ENCODE results near the gene EFHD2. TPM values are rescaled to one million over a fixed set of nuclear protein-coding genes. Genes with fewer than 3 reads are reported as not detected.
A peak's percentile ranks its signal among the peaks of the same experiment; 100 is the strongest.
"Not testable (repeated sequence)": the region's sequence is repeated elsewhere in the genome, so short reads cannot be mapped to it uniquely, and the experiment has no call there.

EFHD2 gene
- total RNA-seq = 11.6 TPM
- long read RNA-seq, transcript EFHD2-201 (4 exons, 2,419 nt) = major isoform, 59 of 71 reads
- long read RNA-seq, partial matches to known transcripts = 1 of 71 reads
- long read RNA-seq, other reads (novel, unspliced or antisense) = 11 of 71 reads

DNA sequence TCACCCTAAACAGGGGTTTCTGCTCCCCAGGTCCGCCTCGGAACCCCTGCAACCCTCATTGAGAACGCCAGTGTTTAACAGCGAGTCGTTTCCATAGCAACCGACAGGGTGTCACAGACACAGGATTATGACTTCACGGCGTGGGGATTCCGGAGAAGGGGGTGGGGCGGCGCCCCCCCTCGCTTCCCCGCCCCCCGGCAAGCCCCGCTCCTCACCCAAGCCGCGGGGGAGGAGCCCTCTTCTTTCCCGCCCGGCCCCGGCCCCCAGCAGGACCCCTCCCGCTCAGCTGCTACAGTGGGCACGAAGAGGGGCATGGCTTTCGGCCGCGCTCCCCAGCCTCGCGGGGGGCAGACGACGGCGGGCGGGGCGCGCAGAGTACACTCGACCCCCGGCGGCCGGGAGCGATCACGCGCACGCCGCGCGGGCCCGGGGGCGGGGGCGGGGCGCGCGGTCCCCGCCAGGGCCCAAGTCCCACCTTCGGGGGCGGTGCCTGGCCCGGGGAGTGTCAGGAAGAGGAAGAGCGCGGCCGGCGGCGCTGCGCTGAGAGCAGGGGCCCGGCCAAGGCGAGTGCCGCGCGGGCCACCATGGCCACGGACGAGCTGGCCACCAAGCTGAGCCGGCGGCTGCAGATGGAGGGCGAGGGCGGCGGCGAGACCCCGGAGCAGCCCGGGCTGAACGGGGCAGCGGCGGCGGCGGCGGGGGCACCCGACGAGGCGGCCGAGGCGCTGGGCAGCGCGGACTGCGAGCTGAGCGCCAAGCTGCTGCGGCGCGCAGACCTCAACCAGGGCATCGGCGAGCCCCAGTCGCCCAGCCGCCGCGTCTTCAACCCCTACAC is at the start of gene EFHD2:
EFHD2 (plus strand) TSS at position 501 of the 835 bp plus-strand sequence; CDS start at position 585, 84 bp downstream.
- peak; percentile 92 for DNase-seq
- intact Hi-C loops (cut with DNase I) = loop anchor here (5.0 kb wide), 1 partner anchor 82 kb away; no protein-coding TSS in a partner anchor
- ATAC-seq (ENCODE audit: poor library complexity) = peak; percentile 87

GRCh38 chr1:15360700-15361099 is 49.0 kb upstream of the EFHD2 start:
- ATAC-seq (ENCODE audit: poor library complexity) (no peak), DNase-seq (no peak)
- intact Hi-C loops (cut with DNase I) = no loop called here

DNA sequence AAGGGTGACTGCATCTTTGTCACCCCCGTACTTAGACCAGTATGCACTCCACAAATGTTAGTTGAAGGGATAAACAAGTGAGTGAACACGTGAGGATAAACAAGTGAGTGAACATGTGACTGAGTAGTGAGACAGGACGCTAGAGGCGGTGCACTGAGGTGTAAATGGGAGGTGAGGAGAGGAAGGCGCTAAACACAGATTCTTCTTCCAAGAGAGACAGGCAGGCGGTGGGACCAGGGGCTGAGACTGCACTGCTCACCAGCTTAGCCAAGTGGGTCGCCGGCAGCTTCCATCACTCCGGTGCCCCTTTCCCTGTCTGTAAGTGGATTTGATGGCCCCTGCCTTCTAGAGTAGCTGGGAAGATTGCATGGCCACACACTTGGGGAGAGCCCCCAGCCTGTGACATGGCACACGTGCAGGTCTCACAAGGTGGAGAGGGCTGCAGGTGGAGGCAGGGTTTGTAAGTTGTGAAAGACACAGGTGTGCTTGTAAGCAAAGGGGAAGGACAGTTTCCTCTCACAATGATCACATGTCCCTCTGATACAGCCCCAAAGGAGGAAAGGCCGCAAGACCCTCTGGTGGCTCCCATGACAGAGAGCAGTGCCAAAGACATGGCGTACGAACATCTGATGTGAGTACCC is 47.5 kb upstream of the EFHD2 start:
- DNase-seq = no peak
- ATAC-seq (ENCODE audit: poor library complexity) = no peak
- intact Hi-C loops (cut with DNase I) = no loop called here

DNA sequence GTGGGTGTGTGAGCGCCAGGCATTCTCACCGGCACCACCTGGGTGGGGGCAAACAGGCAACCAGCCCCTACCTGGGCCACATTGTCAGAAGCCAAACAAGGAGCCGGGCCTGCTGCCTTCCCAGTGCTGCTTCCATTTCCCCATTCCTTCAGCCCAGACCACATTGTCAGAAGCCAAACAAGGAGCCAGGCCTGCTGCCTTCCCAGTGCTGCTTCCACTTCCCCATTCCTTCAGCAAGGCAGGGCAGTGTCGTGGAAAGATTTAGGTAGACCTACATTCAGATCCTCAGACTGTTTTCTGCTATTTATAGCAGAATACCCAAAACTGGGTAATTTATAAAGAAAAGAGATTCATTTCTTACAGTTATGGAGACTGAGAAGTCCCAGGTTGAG is 47.0 kb upstream of the EFHD2 start:
- no peak for ATAC-seq (ENCODE audit: poor library complexity)
- intact Hi-C loops (cut with DNase I) = no loop called here
- no peak for DNase-seq

GRCh38 chr1:15364740-15365139 is 44.9 kb upstream of the EFHD2 start:
- intact Hi-C loops (cut with DNase I) = no loop called here
- DNase-seq (no peak), ATAC-seq (ENCODE audit: poor library complexity) (no peak)

DNA sequence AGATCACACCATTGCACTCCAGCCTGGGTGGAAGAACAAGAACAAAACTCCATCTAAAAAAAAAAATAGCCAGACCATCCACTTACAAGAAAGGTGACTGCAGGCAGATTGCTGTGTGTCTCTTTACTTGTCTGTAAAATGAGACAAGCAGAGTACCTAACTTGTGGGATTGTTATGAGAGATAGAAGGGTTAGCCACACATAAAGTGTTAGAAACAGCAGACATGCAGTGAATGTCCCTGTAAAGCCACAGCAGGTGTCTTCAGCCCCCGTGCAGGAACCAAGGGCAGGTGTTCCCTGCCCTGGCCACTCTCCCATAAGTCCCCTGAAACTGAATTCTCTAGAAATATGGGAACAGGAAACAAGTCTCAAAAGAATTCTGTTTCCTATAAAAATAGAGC is 40.8 kb upstream of the EFHD2 start:
- intact Hi-C loops (cut with DNase I) = no loop called here
- no peak for ATAC-seq (ENCODE audit: poor library complexity)
- no peak for DNase-seq

- intact Hi-C loops (cut with DNase I) = no loop called here
- no peak for DNase-seq
- no peak for ATAC-seq (ENCODE audit: poor library complexity)
Observed at GRCh38 chr1:15370268-15370667, 39.4 kb upstream of the EFHD2 start.

DNA sequence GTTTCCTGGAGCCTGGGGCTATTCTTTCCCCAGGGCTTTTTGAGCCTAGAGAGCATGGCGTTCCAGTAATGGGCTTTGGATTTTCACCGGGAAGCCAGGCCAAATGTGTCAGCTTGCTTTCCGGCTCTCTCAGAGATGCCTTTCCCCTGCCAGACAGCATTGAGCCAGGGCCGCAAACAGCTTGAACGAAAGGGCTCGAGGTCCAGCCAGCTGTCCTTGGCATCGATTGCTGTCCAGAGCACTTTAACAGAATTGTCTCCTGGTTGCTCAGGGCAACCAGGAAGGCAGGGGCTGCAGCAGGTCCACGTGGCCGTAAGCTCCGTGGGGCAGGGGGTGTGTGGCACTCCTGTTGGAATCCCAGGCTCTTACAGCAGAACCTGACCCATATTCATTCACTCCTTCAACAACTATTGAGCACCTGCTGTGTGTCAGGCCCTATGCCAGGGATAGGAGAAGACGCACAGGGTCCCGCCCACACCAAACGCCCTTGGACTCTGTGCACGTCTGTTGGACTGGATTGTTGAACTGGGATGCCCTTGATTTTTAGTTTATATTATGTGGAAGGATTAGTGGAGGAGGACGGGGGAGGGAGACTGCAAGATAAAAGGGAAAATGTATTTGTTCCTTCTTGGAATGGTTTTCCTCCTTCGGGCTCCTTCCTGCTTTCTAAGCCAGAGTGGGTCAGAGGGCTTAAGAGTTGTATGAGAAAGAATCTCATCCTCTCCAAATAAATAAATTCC is 38.7 kb upstream of the EFHD2 start:
- DNase-seq (peak; percentile 71), ATAC-seq (ENCODE audit: poor library complexity) (peak; percentile 94)
- intact Hi-C loops (cut with DNase I) = no loop called here

DNA sequence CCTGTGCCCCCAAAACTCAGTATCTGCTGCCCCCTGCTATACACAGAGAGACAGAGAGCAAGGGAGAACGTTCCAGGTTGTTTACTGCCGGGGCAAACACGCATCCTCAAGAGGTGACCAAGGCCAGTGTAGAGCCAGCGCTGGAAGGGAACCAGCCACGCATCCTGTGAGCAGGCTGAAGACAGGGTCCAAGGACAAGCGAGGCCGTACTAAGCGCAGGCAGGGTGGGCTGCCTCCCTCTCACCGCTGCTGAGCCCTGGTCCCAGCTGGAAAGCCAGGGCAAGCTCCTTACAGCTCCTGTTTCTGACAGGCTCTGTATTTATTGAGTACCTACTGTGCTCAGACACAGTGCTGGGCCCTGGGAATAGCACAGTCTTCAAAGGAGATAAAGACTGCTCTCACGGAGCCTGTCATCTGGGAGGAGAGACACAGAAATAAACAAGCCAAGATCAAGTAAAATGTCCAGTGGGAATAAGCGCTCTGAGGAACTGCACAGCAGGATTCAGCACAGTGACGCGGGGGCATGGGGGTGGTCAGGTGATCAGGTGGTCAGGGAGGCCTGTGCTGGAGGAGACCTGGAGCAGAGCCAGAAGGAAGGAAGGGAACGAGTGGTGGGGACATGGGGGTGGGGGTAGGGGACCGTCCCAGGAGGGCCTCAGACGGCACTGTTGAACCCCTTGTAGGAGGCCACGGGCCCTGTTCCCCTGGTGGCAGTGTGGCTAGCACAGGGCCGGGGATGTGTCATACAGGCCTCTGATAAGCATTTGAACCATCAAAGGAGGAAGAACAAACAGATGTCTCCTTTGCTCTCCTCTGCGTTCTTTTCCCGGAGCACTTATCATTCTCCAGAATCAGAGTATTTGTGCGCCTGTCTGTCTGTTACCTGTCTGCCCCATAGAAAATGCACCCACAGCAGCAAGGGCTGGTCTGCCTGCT is 37.8 kb upstream of the EFHD2 start:
- peak; percentile 13 for ATAC-seq (ENCODE audit: poor library complexity)
- intact Hi-C loops (cut with DNase I) = no loop called here
- no peak for DNase-seq

- intact Hi-C loops (cut with DNase I) = no loop called here
- ATAC-seq (ENCODE audit: poor library complexity) (no peak), DNase-seq (no peak)
Observed at GRCh38 chr1:15378729-15379128, 31.0 kb upstream of the EFHD2 start.

DNA sequence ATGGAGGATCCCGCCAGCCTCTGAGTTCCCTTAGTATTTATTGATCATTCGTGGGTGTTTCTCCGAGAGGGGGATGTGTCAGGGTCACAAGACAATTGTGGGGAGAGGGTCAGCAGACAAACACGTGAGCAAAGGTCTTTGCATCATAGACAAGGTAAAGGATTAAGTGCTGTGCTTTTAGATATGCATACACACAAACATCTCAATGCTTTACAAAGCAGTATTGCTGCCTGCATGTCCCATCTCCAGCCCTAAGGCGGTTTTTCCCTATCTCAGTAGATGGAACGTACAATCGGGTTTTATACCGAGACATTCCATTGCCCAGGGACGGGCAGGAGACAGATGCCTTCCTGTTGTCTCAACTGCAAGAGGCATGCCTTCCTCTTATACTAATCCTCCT is 30.5 kb upstream of the EFHD2 start:
- intact Hi-C loops (cut with DNase I); DNase-seq; ATAC-seq (ENCODE audit: poor library complexity): not testable (repeated sequence)

DNA sequence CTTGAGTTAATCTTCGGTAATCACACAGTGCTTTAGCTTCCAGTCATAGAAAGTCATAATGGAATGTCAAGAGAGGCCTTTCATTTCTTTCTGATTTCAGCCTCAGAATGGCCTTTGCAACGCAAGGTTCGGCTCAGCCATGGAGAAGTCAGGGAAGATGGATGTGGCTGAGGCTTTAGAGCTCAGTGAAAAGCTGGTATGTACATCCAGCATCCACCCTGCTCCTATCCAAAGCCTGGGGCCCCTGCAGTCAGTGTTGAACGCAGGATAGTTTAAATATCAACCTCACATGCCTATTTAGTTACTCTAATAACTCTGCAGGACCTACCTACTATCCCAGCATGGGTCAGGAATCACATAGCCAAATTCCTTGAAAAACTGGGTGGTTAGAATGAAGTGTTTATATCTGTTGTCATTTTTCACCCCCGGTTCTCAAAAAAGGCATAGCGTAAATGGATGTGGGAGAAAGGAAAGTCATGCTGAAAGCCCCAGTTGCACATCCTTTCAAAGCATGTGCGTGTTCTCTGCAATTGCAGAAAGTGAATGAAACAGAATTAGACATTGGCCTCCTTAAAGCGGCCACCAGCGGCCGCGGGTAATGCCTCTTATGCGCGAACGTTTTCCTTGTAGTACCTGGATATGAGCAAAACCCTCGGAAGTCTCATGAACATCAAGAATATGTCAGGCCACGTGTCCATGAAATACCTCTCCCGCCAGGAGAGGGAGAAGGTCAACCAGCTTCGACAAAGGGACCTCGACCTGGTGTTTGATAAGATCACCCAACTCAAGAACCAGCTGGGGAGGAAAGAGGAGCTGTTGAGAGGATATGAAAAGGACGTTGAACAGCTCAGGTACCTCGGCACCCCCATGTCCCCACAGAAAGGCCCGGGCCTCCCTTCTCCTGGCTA is 28.8 kb upstream of the EFHD2 start:
- no peak for DNase-seq
- no peak for ATAC-seq (ENCODE audit: poor library complexity)
- intact Hi-C loops (cut with DNase I) = no loop called here

DNA sequence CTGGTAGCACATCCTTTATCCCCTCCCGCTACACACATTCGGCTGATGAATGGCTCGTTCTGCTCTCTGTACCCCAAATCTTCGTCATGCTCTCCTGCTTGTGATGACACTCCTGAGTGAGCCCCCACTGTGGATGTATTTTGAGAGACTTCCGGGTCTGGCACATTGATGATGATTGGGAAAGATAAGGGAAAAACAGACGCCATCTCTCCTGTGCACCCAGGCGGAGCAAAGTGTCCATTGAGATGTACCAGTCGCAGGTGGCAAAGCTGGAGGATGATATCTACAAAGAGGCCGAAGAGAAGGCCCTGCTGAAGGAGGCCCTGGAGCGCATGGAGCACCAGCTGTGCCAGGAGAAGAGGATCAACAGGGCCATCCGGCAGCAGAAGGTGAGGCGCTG is 27.9 kb upstream of the EFHD2 start:
- ATAC-seq (ENCODE audit: poor library complexity) (no peak), DNase-seq (no peak)
- intact Hi-C loops (cut with DNase I) = no loop called here

- DNase-seq (no peak), ATAC-seq (ENCODE audit: poor library complexity) (no peak)
- intact Hi-C loops (cut with DNase I) = no loop called here
Observed at GRCh38 chr1:15382601-15383518, 26.8 kb upstream of the EFHD2 start.

- intact Hi-C loops (cut with DNase I) = no loop called here
- DNase-seq = no peak
- no peak for ATAC-seq (ENCODE audit: poor library complexity)
Observed at GRCh38 chr1:15383810-15384209, 25.9 kb upstream of the EFHD2 start.

DNA sequence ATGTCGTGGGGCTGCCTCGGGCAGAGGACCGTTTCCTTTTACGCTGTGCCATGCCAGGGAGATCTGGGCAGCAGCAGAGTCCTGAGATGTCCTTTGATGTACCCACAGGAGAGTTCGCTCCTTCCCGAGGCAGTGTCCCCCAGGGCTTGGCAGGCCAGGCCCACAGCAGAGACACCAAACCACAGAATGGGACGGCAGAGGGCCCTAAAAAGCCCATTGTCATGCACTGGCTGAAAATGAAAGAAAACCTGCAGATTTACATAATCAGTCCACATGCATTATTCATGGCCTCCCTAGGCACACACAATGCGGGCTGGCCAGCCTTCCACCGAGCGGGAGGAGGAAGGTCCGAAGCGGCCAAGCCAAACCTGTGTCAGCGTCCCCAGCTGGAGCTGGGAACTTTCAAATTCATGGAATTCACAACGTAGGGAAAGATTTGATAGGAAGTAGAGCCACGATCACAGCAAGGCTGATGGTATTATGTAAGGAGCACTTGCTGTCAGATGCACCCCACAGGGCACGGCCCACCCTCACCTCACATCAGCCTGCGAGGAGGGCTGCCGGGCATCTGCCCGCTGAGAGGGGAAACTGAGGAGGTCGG is 25.3 kb upstream of the EFHD2 start:
- intact Hi-C loops (cut with DNase I) = no loop called here
- no peak for DNase-seq
- no peak for ATAC-seq (ENCODE audit: poor library complexity)

All from Right ventricle myocardium superior (tissue), 1 donor.